ENCODE measurements around the gene ZFAND3. TPM values are rescaled to one million over a fixed set of nuclear protein-coding genes. Genes with fewer than 3 reads are reported as not detected.

Gene ZFAND3
- total RNA-seq, 6 donors from 2014 or later: 26.2 to 66.4 (median 55.5) TPM

- Histone ChIP-seq H3K4me1 (peaks cover 0 to 5% (median 0%) of the 10 kb centered on the region in 4 donors), H3K36me3 (peaks cover 0 to 11% (median 4%) of the 10 kb centered on the region in 4 donors), H3K9me3 (no peaks in the 10 kb centered on the region), H3K27me3 (no peaks in the 10 kb centered on the region), H3K27ac (no peak overlapping the region), H3K4me3 (no peak overlapping the region)
- ATAC-seq (ENCODE audit: low FRiP score in 2 of 2) (no peak), DNase-seq (peak in 1 of 2 donors; percentile 10)
- TF ChIP-seq POLR2AphosphoS5 (IDR thresholded peaks at IDR 0.05) (no peak), CTCF (IDR thresholded peaks at IDR 0.05) (no peak), EP300 (IDR thresholded peaks at IDR 0.05) (no peak), POLR2A (IDR thresholded peaks at IDR 0.05) (no peak)
- 95 to 96% methylated on average over 14 of the region's 14 CpGs for WGBS, 2 donors
These were observed 369.3 kb downstream of the ZFAND3 start for GRCh38 chr6:38188677-38189335.

GRCh38 chr6:38191418-38191817 is 371.9 kb downstream of the ZFAND3 start:
- peak in 1 of 2 donors; percentile 14 for DNase-seq
- Histone ChIP-seq H3K4me1 (peaks cover 0 to 7% (median 0%) of the 10 kb centered on the region in 4 donors), H3K9me3 (no peaks in the 10 kb centered on the region), H3K4me3 (no peak overlapping the region), H3K36me3 (peaks cover 0 to 7% (median 2%) of the 10 kb centered on the region in 4 donors), H3K27me3 (no peaks in the 10 kb centered on the region), H3K27ac (no peak overlapping the region)
- no peak for ATAC-seq (ENCODE audit: low FRiP score in 2 of 2)
- no peak for TF ChIP-seq POLR2A (IDR thresholded peaks at IDR 0.05)
- no peak for TF ChIP-seq CTCF (IDR thresholded peaks at IDR 0.05)
- TF ChIP-seq POLR2AphosphoS5 (IDR thresholded peaks at IDR 0.05): no peak
- TF ChIP-seq EP300 (IDR thresholded peaks at IDR 0.05): no peak
- 89 to 97% methylated on average over 9 of the region's 9 CpGs for WGBS, 2 donors

- H3K27me3 ChIP-seq: no peaks in the 10 kb centered on the region
- H3K4me3 ChIP-seq: no peak overlapping the region
- H3K4me1 ChIP-seq: peaks cover 0 to 7% (median 0%) of the 10 kb centered on the region in 4 donors
- no peak overlapping the region for H3K27ac ChIP-seq
- H3K9me3 ChIP-seq: no peaks in the 10 kb centered on the region
- TF ChIP-seq POLR2AphosphoS5 (IDR thresholded peaks at IDR 0.05) (no peak), POLR2A (IDR thresholded peaks at IDR 0.05) (no peak), EP300 (IDR thresholded peaks at IDR 0.05) (no peak), CTCF (IDR thresholded peaks at IDR 0.05) (no peak)
- H3K36me3 ChIP-seq: peaks cover 0 to 7% (median 2%) of the 10 kb centered on the region in 4 donors
- DNase-seq (peak in 1 of 2 donors; percentile 10), ATAC-seq (ENCODE audit: low FRiP score in 2 of 2) (no peak)
- WGBS, 2 donors: 84 to 95% methylated on average over 9 of the region's 9 CpGs
These were observed 372.5 kb downstream of the ZFAND3 start for GRCh38 chr6:38192011-38192410.

GRCh38 chr6:38192487-38192886 is 373.0 kb downstream of the ZFAND3 start:
- TF ChIP-seq POLR2A (IDR thresholded peaks at IDR 0.05) (no peak), EP300 (IDR thresholded peaks at IDR 0.05) (no peak), CTCF (IDR thresholded peaks at IDR 0.05) (no peak), POLR2AphosphoS5 (IDR thresholded peaks at IDR 0.05) (no peak)
- H3K36me3 ChIP-seq: peaks cover 0 to 7% (median 2%) of the 10 kb centered on the region in 4 donors
- no peak for ATAC-seq (ENCODE audit: low FRiP score in 2 of 2)
- 85 to 88% methylated on average over 3 to 5 of the region's 5 CpGs for WGBS, 2 donors
- peak in 1 of 2 donors; percentile 12 for DNase-seq
- H3K9me3 ChIP-seq: no peaks in the 10 kb centered on the region
- peaks cover 0 to 7% (median 0%) of the 10 kb centered on the region in 4 donors for H3K4me1 ChIP-seq
- H3K27ac ChIP-seq: no peak overlapping the region
- no peaks in the 10 kb centered on the region for H3K27me3 ChIP-seq
- H3K4me3 ChIP-seq: no peak overlapping the region

- DNase-seq (peak in 1 of 2 donors; percentile 17), ATAC-seq (ENCODE audit: low FRiP score in 2 of 2) (no peak)
- TF ChIP-seq EP300 (IDR thresholded peaks at IDR 0.05) (no peak), CTCF (IDR thresholded peaks at IDR 0.05) (no peak), POLR2A (IDR thresholded peaks at IDR 0.05) (no peak), POLR2AphosphoS5 (IDR thresholded peaks at IDR 0.05) (no peak)
- H3K27ac ChIP-seq: no peak overlapping the region
- no peak overlapping the region for H3K4me3 ChIP-seq
- H3K9me3 ChIP-seq: no peaks in the 10 kb centered on the region
- peaks cover 0 to 7% (median 0%) of the 10 kb centered on the region in 4 donors for H3K4me1 ChIP-seq
- no peaks in the 10 kb centered on the region for H3K27me3 ChIP-seq
- WGBS, 2 donors: 92 to 95% methylated on average over 7 of the region's 7 CpGs
- peaks cover 0 to 7% (median 2%) of the 10 kb centered on the region in 4 donors for H3K36me3 ChIP-seq
These were observed 373.5 kb downstream of the ZFAND3 start for GRCh38 chr6:38193051-38193450.

Data from upper lobe of left lung (tissue), 6 donors.